Ishikawa (cell line): ENCODE measurements around the gene SMARCB1.

Experiments
- CEBPB ChIP-seq: IDR thresholded peaks from 2 replicates; pipeline ENCODE4 v1.6.1; 2012
- FOXM1 ChIP-seq: IDR thresholded peaks from 2 replicates; pipeline ENCODE4 v1.6.1; 2012; ENCODE audit warnings: low read depth, borderline replicate concordance
- MAX ChIP-seq: IDR thresholded peaks from 2 replicates; pipeline ENCODE4 v1.6.1; 2012
- RAD21 ChIP-seq: IDR thresholded peaks from 2 replicates; pipeline ENCODE4 v1.6.1; 2012; ENCODE audit warnings: low read depth
- REST ChIP-seq: IDR thresholded peaks from 2 replicates; pipeline ENCODE4 v1.6.1; 2012; ENCODE audit warnings: low read depth, mild to moderate bottlenecking
- TAF1 ChIP-seq: IDR thresholded peaks from 2 replicates; pipeline ENCODE4 v1.6.1; 2012; ENCODE audit warnings: low read depth, mild to moderate bottlenecking
- TEAD4 ChIP-seq: IDR thresholded peaks from 2 replicates; pipeline ENCODE4 v1.6.1; 2012
- USF1 ChIP-seq: IDR thresholded peaks from 2 replicates; pipeline ENCODE4 v1.6.1; 2012

- TF ChIP-seq TAF1 = no peak
- no peak for TF ChIP-seq REST
- TF ChIP-seq MAX = no peak
- TF ChIP-seq USF1 = no peak
- TF ChIP-seq TEAD4 = no peak
- no peak for TF ChIP-seq CEBPB
- no peak for TF ChIP-seq RAD21
- TF ChIP-seq FOXM1 = no peak
Observed at GRCh38 chr22:23801886-23802377, 15.2 kb downstream of the SMARCB1 start.
